ENCODE measurements around the gene CHRNE.

- TF ChIP-seq CTCF (IDR thresholded peaks at IDR 0.05) (no peak), POLR2A (IDR thresholded peaks at IDR 0.05) (no peak)
Observed at GRCh38 chr17:4860651-4861050, 42.2 kb downstream of the CHRNE start.

Measured in adrenal gland (tissue), 5 donors.